Activated T-helper 17 cell treated with anti-CD3 and anti-CD28 coated beads, Interleukin-2, amount 50 U/mL, for 72 hours (primary cell): Measurements from ENCODE around the gene OAF. TPM values are rescaled to one million over a fixed set of nuclear protein-coding genes. Genes with fewer than 3 reads are reported as not detected.
A peak's percentile ranks its signal among the peaks of the same experiment; 100 is the strongest.

Experiments
- ATAC-seq: fragments of 150-1000 bp; cut with Tn5 transposase; replicated peaks from 2 replicates; pipeline ENCODE4 v1.10.0; 2021; ENCODE audit warnings: mild to moderate bottlenecking, moderate library complexity
- H3K27ac Mint-ChIP-seq: one replicate; pipeline ENCODE4 v1.8.0; 2022; ENCODE audit warnings: mixed read lengths
- H3K27me3 Mint-ChIP-seq: one replicate; pipeline ENCODE4 v1.8.0; 2022; ENCODE audit warnings: mixed read lengths
- H3K36me3 Mint-ChIP-seq: one replicate; pipeline ENCODE4 v1.8.0; 2022; ENCODE audit warnings: low read depth, mild to moderate bottlenecking, mixed read lengths
- H3K4me1 Mint-ChIP-seq: one replicate; pipeline ENCODE4 v1.8.0; 2022; ENCODE audit warnings: mixed read lengths
- H3K4me3 Mint-ChIP-seq: one replicate; pipeline ENCODE4 v1.8.0; 2022; ENCODE audit warnings: mild to moderate bottlenecking, mixed read lengths
- H3K9me3 Mint-ChIP-seq: one replicate; pipeline ENCODE4 v1.8.0; 2022; ENCODE audit warnings: mixed read lengths
- total RNA-seq, 2 donors: library from RNA; stranded (reverse); gene quantifications; one replicate each; pipeline ENCODE4 v1.2.3, GENCODE V29; 2022

Gene OAF
- total RNA-seq, 2 donors from 2014 or later: 0.97 to 1.3 TPM

DNA sequence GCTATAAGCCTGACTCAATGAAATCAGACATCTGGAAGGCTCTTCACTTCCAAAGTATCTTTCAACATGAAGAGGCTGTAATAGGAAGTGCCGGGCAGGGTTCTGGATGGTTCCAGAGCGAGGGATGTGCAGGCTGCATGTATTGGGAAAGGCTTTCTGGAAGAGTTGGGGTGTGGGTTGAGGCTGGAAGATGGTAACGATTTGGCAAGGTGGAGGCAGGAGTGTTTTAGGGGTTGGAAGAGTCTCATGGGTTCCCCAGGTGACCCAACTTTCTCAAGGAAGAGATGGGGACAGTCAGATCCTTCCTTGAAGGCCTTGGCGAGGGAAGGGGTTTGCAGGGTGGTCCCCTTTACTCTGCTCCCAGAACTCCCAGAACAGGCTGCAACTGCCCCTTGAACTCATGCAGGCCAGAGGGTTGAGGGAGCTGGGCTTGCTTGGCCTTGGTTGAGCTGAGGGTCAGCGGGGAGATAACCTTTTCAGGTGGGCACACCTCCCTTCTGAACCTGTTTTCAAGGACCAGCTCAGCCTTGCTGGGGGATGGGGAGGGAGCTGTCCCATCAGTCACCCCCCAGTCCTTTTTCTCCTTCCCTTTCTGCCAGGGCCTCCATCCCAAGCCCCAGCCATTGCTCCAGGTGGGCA, 19.7 kb downstream of the OAF start:
- no peaks in the 10 kb centered on the region for H3K4me1 Mint-ChIP-seq
- no peak overlapping the region for H3K4me3 Mint-ChIP-seq
- no peak for ATAC-seq
- H3K27me3 Mint-ChIP-seq: peaks cover 22% of the 10 kb centered on the region
- H3K36me3 Mint-ChIP-seq: no peaks in the 10 kb centered on the region
- no peaks in the 10 kb centered on the region for H3K9me3 Mint-ChIP-seq
- H3K27ac Mint-ChIP-seq: no peak overlapping the region

DNA sequence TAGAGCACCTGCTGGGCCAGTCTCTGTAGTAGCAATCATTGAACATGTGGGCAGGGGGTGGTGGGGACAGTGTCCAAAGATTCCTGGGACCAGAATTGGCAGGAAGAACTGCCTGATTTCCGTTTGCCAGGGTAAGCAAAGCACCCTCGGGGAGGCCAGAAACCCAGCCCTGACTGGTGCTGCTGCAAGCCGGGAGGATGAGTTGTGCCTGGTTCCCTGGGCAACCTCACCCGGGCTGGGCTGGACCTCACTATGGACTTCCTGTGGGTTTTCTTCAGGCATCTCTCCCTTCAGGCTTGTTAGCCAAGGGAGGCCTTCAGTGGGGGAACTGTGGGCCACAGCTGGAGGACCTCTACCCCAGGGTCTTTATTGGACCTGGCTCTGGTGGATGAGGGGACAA, 21.1 kb downstream of the OAF start:
- Mint-ChIP-seq H3K9me3 (no peaks in the 10 kb centered on the region), H3K27ac (no peak overlapping the region), H3K36me3 (no peaks in the 10 kb centered on the region), H3K4me3 (no peak overlapping the region), H3K27me3 (peaks cover 26% of the 10 kb centered on the region), H3K4me1 (no peaks in the 10 kb centered on the region)
- ATAC-seq: no peak

DNA sequence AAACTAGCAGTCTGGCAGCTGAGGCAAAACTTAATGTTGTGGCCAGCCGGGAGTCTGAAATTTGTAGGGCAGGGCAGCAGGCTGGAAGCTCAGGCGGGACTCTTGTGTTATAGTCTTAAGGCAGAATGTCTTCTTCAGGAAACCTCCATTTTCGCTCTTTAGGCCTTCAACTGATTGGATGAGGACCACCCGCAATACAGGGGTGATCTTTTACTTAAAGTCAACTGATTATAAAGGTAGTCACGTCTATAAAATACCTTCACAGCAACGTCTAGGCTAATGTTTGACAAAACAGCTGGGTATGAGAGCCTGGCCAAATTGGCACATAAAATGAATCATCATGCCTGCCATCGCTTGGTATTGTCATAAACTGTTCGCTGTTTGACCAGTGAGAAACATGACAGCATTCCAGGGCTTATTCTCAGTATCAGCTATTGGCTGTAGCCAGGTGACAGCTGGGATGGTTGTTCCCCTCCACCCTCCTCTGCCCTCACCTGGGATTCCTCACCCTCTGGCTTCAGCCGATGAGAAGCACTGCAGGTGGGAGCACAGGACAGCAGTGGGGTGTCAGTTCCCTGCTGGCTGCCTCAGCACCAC, 22.5 kb downstream of the OAF start:
- H3K4me1 Mint-ChIP-seq: no peaks in the 10 kb centered on the region
- no peaks in the 10 kb centered on the region for H3K36me3 Mint-ChIP-seq
- no peak overlapping the region for H3K27ac Mint-ChIP-seq
- H3K9me3 Mint-ChIP-seq: no peaks in the 10 kb centered on the region
- peaks cover 39% of the 10 kb centered on the region for H3K27me3 Mint-ChIP-seq
- ATAC-seq: no peak
- no peak overlapping the region for H3K4me3 Mint-ChIP-seq

DNA sequence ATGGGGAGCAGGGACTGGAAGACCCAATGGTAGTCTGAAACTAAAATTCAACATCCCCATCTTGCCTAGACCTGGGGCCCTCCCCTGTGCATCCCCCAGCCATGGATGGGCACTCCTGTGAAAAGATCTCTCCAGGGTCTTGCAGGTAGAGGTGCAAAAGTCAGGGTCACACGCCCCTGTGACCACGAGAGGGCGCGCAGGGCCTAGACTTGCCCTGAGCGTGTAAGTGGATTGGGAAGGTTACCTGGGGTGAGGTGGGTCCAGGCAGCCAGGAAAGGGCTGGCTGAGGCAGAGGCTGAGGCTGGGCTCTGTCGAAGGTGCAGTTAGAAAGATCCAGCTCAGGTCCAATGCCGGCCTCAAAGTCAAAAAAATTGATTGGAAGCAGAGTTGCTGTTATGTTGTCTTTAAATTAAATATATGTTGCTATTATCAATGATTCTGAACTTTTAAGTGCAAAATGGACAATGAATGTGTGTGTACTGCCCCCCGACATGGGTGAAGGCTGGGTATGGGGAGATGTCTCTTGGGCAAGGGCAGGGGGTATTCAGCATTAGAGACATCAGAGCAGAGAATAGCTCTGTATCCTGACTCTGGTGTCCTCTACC, 24.3 kb downstream of the OAF start:
- Mint-ChIP-seq H3K9me3 (no peaks in the 10 kb centered on the region), H3K4me3 (no peak overlapping the region), H3K27me3 (peaks cover 49% of the 10 kb centered on the region), H3K27ac (no peak overlapping the region), H3K4me1 (no peaks in the 10 kb centered on the region), H3K36me3 (no peaks in the 10 kb centered on the region)
- peak; percentile 80 for ATAC-seq

DNA sequence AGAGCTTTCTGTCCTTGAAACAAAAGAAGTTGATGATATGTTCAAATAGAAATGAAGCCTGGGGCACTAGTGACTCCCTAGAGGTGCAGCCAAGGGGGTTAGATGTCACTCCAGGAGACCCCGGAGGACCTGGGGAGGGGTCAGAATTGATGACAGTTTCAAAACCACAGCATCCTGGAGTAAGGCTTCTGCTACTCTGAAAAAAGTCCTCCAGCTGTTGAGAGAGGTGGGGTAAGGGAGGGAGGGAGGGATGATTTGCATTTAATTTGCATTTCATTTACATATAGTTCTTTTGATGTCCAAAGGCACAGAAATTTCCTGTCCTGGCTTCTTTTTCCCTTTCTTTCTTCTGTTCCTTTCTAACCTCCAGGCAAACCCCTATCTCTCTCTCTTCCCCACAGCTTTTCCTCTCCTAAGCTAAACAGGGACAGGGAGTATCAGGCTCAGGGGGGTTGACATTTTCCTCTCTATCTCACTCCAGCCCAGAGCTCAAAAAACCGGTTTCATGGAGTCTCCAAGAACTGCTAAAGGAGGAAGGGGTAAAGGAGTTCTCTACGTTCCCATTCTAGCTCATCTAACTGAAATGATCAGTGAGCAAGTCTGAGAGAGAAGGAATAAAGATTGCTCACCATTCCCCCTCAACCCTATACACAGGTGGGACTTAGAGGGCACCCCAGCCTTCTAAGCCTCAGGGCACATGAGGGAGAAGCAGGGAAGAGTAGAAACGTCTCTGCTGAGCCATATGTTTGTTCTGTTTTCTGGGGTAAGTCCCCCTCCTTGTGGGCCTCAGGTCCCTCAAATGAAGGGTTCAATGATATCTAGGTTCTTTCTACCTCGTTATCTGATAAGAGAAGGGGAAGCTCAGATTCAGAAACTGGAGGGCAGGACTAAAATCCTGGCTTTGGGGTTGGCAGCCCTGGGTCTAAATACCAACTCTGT, 25.6 kb downstream of the OAF start:
- Mint-ChIP-seq H3K27ac (no peak overlapping the region), H3K9me3 (no peaks in the 10 kb centered on the region), H3K27me3 (peaks cover 61% of the 10 kb centered on the region), H3K36me3 (no peaks in the 10 kb centered on the region), H3K4me3 (no peak overlapping the region), H3K4me1 (no peaks in the 10 kb centered on the region)
- ATAC-seq: no peak

DNA sequence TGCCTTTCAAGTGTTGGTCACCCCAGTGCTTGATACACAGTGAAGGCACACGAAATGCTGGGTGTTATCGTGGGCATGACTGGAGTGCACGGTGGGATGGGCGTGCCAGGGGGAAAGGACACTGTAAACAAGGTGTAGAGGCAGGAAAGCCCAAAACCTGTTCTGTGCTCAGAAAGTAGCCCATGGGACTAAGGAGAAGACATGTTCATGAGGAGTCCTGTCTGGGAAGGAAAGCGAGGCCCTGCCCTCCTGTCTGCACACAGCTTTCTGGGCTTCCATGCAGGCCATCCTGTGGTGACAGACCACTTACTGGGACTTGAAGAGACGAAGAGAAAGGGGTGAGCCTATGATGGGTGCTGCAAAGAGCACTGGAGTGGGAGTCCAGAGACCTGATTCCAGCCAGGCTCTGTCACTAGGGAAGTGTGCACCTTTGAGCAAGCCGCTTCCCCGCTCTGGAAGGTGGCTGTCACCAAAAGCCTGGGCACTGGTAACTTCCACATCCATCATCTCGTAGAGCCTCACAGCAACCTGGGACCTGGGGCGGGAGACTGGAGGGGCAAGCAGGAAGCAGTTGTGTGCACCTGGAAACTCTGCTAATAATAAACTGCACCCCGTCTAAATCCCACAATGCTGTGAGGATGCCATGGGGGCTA, 28.3 kb downstream of the OAF start:
- Mint-ChIP-seq H3K27ac (no peak overlapping the region), H3K4me1 (no peaks in the 10 kb centered on the region), H3K36me3 (no peaks in the 10 kb centered on the region), H3K27me3 (peaks cover 69% of the 10 kb centered on the region), H3K4me3 (no peak overlapping the region), H3K9me3 (no peaks in the 10 kb centered on the region)
- ATAC-seq: no peak

DNA sequence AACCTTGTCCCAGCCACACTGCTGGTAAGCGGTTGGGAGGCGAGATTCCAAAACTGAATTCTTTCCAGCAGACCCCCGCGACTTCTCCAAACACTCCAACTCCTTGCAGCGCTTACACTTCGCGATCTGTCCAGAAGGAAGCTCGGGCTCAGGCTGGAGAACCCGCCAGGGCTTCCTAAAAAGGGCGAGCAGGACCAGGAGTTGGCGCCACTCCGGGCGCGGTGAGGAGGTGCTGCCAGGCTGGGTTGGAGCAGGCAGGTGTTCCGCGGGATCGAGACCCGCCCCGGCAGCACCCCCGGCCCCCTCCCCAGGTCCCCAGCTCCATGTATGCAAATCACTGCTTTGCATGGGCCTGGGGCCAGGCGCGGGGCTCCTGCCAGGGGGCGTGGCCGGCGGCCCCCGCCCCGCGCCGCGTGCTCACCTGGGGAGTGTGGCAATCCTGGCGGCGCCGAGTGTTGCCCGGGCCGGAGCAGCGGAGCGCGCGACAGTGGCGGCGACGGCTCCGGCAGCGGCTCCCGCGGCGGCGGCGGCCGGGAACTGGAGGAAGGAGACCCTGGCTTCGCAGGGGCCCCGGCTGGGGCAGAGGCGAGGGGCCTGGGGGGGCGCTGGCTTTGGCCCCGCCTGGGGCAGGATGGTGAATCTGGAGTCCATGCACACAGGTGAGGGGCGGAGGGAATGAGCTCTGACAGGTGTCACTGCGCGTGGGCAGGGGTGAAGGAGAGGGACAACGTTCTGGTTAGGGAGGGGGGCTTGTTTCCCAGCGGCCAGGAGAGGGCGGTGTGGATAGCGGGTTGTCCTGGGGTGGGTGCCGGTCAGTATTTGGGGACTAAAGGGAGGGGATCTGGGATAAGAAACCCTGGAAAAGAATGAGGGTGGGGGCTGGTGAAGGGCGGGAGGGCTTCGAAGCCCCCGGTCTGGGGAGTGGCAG, 29.1 kb downstream of the OAF start, which contains the start of gene POU2F3:
Gene POU2F3 (plus strand): TSS at position 428 of the 928 bp plus-strand sequence. CDS start 204 bp downstream, at position 632.
- H3K27ac Mint-ChIP-seq: no peak within 1 kb of the TSS
- H3K27me3 Mint-ChIP-seq: peaks cover 65% of the 10 kb centered on the region
- no peaks in the 10 kb centered on the region for H3K4me1 Mint-ChIP-seq
- no peak for ATAC-seq
- no peaks in the 10 kb centered on the region for H3K36me3 Mint-ChIP-seq
- no peak within 1 kb of the TSS for H3K4me3 Mint-ChIP-seq
- no peaks in the 10 kb centered on the region for H3K9me3 Mint-ChIP-seq

DNA sequence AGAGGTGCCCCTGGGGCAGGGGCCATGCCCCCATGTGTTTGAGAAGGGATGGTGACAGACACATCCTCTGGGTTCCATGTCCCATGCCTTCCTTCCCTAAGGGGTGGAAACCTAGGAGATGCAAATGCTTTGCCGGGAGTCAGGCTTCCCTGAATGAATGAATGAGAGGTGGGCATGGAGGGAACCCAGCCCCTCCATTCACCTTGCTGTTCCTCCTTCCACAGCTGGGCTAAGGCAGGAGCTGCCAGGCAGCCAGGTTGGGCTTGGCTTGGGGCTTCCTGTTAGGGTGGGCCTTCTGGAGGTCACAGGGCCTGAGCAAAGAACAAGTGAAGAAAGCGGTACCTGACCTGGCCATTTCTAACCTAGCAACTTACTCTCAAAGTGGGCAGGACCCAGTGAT, 30.0 kb downstream of the OAF start:
- Mint-ChIP-seq H3K9me3 (no peaks in the 10 kb centered on the region), H3K27me3 (peaks cover 67% of the 10 kb centered on the region), H3K4me3 (no peak overlapping the region), H3K36me3 (no peaks in the 10 kb centered on the region), H3K4me1 (no peaks in the 10 kb centered on the region), H3K27ac (no peak overlapping the region)
- no peak for ATAC-seq

DNA sequence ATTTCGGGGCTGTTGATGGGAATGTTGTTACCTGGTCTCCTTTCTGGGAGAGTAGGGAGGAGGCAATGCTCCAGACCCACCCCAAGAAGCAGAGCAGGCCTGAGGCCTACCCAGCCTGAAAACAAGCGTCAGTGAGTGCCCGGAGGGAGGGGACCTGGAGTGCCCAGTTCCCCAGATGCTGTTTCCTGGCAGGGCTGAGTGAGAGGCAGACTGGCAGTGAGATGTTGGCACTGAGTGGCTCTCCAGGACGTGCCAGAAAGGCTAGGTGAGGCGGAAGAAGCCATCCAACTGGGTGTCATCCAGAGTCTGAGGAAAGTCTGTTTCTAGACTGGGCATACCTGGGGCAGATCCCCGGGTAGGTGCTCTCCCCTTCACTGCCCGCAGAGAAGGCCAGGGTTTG, 30.4 kb downstream of the OAF start:
- Mint-ChIP-seq H3K27me3 (peaks cover 71% of the 10 kb centered on the region), H3K9me3 (no peaks in the 10 kb centered on the region), H3K4me3 (no peak overlapping the region), H3K4me1 (no peaks in the 10 kb centered on the region), H3K36me3 (no peaks in the 10 kb centered on the region), H3K27ac (no peak overlapping the region)
- no peak for ATAC-seq

DNA sequence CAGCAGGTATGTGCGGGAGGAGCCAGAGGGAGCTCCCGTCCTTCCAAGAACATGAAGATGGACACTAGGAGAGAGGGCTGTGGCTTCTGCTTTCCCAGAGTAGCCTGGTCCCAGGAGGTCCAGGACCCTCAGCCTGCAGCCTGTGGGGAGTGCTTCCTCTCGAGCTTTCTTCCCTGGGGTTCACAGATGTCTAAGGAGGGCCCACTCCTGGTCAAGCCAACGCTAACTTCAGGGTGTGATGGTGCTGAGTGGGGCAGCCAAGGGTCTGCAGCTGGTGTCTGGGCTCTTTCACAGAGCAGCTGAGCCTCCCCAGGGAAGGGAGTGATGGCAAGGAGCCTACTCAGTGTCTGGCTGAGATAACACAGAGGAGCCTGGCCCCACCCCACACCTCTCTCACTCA, 32.4 kb downstream of the OAF start:
- Mint-ChIP-seq H3K36me3 (no peaks in the 10 kb centered on the region), H3K27ac (no peak overlapping the region), H3K27me3 (peaks cover 71% of the 10 kb centered on the region), H3K4me1 (peaks cover 6% of the 10 kb centered on the region), H3K9me3 (no peaks in the 10 kb centered on the region), H3K4me3 (no peak overlapping the region)
- no peak for ATAC-seq

DNA sequence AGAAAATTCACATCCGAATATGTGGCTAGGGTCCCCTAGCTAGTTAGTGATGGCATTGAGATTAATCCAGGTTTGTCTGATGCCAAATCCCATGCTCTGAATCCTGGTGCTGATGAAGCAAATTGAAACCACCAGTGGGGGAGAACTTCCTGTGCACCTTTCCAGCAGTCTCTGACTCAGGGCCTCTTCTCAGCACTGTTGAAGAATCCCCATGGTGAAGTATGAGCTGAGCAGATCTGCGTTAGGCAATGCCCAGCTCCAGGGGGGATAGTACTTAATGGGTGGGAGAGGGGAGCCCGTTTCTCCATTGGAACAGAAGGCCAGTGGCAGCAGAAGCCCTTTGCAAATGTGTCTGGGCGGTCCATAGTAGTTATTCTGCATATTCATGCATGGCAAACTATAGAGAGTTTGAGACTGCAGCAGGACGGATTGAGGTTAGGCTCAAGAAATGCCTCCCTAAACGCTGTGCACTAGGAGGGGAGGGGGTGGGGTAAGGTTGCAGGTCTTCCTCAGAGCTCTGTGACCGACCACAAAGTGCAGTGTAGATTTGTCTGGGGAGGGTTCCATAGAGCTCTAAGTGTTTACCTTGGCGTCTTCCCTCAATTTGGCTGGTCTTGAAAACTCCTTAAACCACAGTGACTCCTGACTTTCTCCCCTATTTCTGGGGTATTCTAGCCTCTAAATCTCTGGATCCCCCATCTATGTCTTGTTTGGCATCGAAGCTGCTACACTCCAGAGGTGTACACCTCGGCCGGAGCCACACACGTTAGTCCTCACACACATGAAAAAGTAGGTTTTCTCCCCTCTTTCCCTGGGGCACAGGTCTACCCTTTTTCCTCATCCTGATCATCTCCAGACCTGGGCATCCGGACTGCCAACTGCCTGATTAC, 33.9 kb downstream of the OAF start:
- H3K4me3 Mint-ChIP-seq: no peak overlapping the region
- H3K27ac Mint-ChIP-seq: no peak overlapping the region
- H3K36me3 Mint-ChIP-seq: no peaks in the 10 kb centered on the region
- peaks cover 19% of the 10 kb centered on the region for H3K4me1 Mint-ChIP-seq
- ATAC-seq: peak; percentile 52
- H3K9me3 Mint-ChIP-seq: no peaks in the 10 kb centered on the region
- peaks cover 64% of the 10 kb centered on the region for H3K27me3 Mint-ChIP-seq

DNA sequence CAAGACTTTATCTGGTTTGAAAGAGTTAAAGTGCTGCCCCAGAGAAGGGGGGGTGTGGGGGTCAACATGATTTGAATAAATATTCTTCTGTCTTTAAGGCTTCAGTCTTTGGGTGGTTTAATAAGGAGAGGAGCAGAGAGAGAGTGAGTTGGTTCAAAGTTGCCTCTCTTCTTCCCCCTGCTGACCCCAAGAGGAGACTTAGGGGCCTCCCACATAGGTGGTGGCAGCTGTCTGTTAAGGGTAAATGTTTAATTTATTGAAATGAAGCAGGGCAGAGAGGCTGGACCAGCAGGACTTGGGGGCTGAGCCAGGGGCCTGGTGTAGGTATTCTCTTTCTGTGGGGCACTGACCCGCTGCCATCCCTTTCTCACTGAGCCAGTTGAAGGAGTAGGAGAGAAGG, 34.6 kb downstream of the OAF start:
- Mint-ChIP-seq H3K27me3 (peaks cover 68% of the 10 kb centered on the region), H3K36me3 (no peaks in the 10 kb centered on the region), H3K4me1 (peaks cover 25% of the 10 kb centered on the region), H3K27ac (no peak overlapping the region), H3K4me3 (no peak overlapping the region), H3K9me3 (no peaks in the 10 kb centered on the region)
- no peak for ATAC-seq
